ENCODE results near the gene SLC12A5.

Gene SLC12A5

DNA sequence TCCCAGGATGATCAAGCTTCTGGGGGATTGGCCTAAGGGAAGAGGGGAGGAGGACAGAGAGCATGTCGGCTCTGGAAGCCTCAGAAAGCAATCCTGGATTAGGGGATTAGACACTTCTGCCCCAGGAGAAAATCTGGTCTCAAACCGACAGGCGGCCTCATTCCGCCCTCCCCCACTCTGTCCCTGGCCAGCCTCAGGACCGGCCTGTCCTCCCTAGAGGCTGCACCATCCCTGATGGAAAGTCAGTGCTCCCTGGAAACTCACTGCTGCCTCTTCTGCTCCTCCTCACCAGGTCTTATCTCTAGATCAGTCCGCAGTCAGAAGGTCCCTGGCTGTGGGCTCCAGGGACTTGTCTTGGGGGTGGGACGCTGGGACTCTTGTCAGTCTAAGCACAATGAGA is 905 bp upstream of the SLC12A5 start:
- DNase-seq (ENCODE audit: low read depth in 2 of 2) = no peak

DNA sequence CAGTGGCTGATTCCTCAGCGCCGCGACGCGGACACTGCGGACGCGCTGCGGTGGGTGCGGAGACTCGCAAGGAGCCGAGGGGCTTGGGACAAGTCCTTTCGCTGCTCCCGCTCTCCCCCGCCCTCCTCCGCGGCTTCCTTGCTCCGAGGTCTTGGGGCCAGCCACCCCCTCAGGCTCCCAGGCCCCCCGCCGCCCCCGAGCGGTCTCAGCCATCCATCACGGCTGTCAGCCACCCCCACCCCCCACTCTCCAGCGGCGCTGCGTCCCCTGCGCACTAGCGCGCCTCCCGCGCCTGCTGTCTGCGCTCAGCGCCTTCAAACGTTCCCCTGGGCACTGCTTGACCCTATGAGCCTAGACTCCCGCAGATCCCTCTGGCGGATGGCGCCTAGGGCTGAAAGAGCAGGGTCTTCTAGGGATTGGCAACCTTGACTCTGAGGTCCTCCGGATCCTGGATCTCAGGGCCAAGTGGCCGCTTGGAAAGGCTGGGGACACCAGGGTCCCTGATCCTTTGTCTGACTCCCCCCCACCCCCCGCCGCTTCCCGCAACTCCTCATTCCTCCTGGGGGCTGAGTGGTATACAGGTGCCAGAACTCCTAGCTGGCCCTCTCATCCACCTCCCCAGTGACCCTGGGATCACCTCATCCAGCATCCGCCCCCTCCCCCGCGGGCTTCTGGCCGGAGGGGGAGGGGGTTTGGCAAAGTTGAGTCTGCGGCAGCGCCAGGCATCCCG is 1.4 kb downstream of the SLC12A5 start:
- no peak for DNase-seq (ENCODE audit: low read depth in 2 of 2)

DNA sequence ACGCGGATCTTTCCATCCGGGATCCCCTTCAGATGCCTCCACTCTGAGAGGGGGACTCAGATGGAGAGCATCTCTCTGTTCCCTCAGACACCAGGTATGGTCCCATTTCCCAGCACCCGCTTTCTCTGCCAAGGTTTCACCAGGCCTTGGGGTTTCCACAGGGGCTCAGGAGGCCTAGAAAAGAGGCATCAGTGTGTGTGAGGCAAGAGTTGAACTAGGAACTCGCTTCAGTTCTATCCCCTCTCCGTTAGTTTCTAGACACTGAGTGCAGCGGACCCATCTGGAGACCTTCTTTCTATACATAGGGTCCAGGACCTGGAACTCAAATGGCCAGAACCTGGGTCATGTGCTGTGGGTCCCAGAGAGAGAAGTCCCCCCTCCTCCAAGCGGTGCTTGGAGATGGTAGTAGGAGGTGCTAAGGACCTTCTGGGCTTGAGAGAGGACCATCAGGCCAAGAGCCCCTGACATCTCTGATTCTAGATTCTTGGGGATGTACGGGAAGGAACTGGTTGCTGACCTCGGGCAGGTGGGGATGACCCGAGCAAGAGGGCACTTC is 2.1 kb downstream of the SLC12A5 start:
- no peak for DNase-seq (ENCODE audit: low read depth in 2 of 2)

DNA sequence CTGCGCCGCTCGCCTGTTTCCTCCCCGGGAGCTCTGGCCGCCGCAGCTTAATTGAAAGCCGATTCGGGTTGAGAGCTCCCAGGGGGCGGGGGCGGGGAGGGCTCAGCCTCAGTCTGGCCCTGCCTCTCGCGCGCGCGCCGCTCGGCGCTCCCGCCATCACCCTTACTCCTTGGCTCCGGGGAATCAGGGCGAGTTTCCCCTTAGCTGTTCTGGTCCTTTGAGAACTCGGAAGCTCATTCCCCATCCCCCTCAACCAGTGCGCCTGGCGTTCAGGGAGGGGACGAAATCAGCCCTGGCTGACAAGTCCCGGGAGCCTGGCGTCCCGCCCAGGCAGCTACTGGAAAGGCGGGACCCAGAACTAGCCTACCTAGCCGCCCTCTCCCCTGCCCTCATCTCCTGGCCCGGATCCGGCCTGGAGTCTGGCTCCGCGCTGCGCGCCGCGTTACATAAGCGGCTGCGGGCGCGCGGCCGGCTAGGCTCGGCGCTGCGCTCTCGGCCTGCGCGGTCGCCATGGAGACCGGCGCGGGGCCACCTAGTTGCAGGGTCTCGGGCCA is 2.8 kb downstream of the SLC12A5 start:
- DNase-seq (ENCODE audit: low read depth in 2 of 2) = no peak

DNA sequence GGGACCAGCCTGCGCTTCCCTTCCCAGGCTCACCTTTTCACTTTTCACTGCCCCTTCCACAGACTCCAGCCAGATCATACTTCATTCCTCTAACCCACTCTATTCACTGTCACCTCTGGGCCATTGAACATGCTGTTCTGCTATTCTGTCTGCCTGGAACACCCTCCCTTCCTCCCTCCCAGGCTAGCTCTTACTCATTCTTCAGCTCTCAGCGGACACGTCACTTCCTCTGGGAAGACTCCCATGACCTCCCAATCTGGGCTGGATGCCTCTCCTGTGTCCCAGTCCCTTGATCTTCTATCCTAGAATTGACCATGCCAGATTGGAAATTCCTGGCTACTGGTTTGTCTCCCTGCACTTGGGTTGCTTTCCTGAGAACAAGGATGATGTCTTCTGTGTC is 5.0 kb downstream of the SLC12A5 start:
- no peak for DNase-seq (ENCODE audit: low read depth in 2 of 2)

DNA sequence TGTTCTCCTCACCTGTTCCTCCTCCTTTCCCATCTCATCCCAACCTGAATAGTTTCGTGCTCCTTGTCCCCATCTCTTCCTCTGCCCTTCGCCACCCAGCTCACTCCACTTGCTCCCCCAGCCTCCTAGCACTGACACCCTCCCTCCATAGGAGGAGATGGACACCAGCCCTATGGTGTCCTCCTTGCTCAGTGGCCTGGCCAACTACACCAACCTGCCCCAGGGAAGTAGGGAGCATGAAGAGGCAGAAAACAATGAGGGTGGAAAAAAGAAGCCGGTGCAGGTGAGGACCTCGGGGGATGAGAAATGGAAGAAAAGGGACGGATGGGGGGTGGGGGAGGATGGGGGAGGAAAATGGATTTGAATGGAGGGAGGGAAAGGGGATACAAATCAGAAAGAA is 6.2 kb downstream of the SLC12A5 start:
- no peak for DNase-seq (ENCODE audit: low read depth in 2 of 2)

DNA sequence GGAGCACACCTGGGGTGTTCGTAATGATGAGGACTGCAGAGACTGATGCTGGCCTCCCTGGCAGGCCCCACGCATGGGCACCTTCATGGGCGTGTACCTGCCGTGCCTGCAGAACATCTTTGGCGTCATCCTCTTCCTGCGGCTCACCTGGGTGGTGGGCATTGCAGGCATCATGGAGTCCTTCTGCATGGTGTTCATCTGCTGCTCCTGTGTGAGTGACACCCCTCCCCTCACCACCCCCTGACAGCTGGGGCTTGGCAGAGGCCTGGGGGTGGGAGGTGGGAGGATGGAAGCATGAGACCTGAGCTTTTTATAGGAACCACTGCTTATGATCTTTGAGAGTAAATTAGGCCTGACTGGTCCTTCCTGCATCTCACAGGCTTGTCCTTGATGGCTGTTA is 6.7 kb downstream of the SLC12A5 start:
- no peak for DNase-seq (ENCODE audit: low read depth in 2 of 2)

DNA sequence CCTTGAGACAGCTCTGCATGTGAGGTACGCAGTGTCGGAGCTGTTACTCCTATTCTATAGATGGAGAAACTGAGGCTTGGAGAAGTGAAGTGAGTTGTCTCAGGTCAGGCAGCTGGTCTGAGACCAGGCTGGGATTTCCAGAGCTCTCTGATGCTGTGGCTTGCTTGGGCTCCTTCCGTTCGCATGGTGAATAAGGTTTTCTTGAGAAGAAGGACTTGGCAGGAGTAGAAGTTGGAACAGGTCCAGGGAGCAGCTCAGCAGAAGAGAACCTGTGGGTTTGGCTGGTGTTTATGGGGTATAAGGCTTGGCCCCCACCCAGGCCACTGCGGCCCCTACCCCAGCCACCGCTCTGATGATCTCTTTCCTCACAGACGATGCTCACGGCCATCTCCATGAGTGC is 7.4 kb downstream of the SLC12A5 start:
- no peak for DNase-seq (ENCODE audit: low read depth in 2 of 2)

DNA sequence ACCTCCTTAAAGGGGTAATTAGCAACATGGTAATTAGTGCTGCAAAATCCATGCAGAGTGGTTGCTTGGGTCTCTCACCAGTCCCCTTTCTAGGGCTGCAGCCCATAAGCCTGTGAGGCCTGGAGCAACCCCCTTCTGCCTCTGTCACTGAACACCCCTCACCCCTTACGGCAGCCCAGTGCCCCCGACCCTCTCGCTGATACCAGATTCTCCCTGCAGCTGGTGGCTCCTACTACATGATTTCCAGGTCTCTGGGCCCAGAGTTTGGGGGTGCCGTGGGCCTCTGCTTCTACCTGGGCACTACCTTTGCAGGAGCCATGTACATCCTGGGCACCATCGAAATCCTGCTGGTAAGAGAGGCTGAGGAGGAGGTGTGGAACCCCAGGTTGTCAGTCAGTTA is 8.0 kb downstream of the SLC12A5 start:
- DNase-seq (ENCODE audit: low read depth in 2 of 2) = no peak

DNA sequence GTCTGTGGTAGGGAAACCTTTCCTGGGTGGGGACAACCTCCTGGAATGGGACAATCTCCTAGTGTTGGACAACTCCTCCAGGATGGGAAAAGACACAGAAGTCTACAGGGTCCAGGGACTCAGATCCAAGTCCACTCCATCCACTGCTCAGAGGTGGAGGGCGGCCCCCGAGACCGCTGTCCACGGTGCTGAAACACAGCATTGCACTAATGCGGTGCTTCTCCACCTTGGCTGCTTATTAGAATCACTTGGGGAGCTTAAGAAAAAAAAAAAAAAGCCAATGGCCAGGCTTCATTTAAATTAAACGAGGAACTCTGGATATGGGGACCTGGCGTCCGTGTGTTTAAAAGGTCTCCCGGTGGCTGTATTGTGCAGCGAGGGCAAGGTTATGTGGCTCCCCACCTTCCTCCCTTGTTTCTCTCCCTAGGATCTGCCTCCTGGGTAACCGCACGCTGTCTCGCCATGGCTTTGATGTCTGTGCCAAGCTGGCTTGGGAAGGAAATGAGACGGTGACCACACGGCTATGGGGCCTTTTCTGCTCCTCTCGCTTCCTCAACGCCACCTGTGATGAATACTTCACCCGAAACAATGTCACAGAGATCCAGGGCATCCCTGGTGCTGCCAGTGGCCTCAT is 12.0 kb downstream of the SLC12A5 start:
- no peak for DNase-seq (ENCODE audit: low read depth in 2 of 2)

DNA sequence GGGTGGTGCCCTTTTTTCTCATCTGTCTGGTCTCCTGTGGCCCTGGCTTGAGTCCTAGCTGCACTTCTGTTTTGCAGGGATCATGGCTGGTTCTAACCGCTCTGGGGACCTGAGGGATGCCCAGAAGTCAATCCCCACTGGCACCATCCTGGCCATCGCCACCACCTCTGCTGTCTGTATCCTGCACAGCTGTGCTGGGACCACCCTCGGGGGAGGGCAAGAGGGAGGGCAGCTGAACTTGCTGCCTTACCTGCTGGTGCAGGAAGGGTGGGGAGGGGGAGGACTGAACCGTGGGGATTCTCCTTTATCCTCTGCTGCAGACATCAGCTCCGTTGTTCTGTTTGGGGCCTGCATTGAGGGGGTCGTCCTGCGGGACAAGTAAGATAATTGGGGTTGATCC is 14.5 kb downstream of the SLC12A5 start:
- DNase-seq (ENCODE audit: low read depth in 2 of 2) = no peak

DNA sequence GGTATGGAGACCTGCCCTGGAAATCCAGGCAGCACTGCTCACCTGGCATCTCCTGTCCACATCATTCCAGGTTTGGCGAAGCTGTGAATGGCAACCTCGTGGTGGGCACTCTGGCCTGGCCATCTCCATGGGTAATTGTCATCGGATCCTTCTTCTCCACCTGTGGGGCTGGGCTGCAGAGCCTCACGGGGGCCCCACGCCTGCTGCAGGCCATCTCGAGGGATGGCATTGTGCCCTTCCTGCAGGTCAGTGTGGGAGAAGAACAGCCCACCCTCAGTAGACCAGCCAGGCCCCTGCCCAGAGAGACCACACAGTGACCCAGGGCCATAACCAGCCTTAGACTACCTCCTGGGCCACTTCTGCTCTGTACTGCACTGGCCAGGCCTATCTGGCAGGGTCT is 15.9 kb downstream of the SLC12A5 start:
- no peak for DNase-seq (ENCODE audit: low read depth in 2 of 2)

DNA sequence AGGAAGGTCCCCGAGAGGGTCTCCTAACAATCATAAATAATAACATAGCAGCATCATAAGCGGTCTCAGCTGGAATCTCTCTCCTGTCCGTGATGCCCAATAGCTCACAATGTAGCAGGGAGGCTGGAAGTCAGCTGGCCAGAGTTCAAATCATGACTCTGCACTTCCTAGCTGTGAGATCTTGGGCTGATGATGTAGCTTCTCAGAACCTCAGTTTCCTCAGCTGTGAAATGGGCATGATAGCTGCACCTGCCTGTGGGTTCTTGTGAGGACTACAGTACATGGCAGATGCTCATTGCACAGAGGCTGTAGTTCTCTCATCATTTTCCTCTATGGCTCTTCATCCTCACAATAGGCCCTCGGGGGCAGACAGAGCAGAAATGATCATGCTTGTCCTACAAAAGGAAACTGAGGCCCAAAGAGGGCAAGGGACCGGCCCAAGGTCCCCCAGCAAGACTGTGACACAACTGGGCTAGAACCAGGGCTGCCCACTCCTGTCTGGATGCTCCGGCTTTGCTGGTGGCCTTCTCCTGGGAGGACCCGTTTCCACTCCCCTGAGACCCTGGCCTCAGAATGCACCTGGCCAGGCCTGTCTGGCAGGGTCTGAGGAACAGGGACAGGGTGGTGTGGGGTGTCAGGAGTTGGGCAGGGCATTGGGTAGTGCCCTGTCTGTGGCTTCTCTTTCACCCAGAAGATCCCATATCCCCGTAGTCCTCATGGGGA is 17.7 kb downstream of the SLC12A5 start:
- no peak for DNase-seq (ENCODE audit: low read depth in 2 of 2)

DNA sequence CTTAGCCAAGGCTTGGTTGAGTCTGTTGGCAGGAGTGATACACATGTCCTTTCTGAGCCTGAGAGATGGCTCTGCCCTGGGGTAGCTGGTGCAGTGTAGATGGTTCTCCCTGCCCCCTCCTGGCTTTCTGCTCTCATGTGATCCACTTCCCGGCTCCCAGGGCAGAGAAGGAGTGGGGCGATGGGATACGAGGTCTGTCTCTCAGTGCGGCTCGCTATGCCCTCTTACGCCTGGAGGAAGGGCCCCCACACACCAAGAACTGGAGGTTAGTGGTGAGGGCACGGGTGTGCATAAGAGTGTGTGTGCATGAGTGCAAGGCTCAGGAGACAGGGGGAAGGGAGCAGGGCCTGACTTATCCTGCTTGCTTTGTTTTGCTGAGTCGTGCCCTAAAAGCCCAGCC is 18.8 kb downstream of the SLC12A5 start:
- no peak for DNase-seq (ENCODE audit: low read depth in 2 of 2)

DNA sequence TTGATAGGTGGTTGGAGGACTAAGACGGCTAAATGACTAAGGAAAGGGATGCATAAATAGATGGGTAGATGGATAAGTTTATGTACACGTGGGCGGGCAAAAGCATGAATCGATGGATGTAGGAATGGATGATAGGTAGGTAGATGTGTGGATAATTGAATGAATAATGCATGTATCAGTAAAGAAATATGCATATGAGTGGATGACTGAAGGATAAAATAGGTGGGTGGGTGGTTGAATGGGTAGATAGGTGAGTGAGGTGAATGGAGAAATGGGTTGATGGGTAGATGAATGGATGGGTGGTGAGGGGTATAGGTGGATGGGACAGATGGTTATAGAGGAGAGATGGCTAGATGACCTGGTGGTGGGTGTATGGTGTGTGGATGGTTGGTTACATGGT is 20.2 kb downstream of the SLC12A5 start:
- DNase-seq (ENCODE audit: low read depth in 2 of 2) = no peak

DNA sequence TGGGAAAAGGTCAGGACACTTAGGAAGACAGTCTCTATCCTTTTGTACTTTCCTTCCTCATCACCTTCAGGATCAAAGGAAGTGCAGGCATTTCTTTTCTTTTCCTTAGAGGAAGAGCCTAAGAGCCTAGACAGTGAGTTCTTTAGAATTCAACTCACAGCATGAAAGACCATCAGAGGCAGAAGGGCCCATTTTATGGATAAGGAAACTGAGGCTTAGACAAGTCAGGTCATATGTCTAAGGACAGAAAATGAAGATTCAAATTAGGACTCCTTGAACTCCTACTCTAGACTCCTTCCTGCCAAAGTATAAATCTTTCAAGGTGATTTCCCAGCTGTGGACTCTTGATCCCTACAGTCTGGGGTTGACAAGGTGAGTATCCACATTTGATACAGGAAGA is 20.8 kb downstream of the SLC12A5 start:
- DNase-seq (ENCODE audit: low read depth in 2 of 2) = no peak

DNA sequence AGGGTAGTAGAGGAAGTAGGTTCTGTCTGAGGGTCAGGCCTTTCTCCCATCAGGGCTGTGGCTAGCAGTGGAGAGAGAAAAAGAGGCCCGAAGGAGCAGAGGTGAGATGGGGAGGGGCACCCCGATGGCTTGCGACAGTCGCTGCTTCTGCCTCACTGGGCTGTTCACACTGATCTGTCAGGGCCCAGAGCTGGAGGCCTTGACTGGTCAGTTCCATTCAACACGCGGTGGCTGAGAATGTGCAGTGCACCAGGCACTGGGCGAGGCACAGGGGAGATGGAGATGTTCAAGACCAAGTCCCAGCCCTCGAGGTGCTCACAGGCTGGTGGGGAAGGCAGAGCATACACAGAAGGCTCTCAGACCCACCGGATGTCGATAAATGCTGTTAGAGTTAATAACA is 21.4 kb downstream of the SLC12A5 start:
- DNase-seq (ENCODE audit: low read depth in 2 of 2) = no peak

DNA sequence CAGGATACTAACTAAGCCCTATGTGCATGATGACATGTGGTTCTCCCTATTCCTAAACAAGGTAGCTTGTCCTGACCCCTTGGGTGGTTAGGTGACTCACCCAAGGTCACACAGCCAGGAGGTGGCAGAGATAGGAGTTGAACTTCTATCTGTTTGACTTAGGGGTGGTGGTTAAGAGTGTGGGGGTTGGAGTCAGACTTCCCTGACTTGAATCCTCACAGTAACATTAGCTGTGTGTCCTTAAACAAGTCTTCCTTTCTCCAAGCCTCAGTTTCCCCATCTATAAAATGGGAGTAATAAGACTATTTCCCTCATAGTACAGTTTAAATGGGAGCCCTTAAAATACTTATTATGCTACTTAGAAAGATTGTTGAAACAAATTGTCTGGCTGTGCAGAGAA is 21.9 kb downstream of the SLC12A5 start:
- no peak for DNase-seq (ENCODE audit: low read depth in 2 of 2)

DNA sequence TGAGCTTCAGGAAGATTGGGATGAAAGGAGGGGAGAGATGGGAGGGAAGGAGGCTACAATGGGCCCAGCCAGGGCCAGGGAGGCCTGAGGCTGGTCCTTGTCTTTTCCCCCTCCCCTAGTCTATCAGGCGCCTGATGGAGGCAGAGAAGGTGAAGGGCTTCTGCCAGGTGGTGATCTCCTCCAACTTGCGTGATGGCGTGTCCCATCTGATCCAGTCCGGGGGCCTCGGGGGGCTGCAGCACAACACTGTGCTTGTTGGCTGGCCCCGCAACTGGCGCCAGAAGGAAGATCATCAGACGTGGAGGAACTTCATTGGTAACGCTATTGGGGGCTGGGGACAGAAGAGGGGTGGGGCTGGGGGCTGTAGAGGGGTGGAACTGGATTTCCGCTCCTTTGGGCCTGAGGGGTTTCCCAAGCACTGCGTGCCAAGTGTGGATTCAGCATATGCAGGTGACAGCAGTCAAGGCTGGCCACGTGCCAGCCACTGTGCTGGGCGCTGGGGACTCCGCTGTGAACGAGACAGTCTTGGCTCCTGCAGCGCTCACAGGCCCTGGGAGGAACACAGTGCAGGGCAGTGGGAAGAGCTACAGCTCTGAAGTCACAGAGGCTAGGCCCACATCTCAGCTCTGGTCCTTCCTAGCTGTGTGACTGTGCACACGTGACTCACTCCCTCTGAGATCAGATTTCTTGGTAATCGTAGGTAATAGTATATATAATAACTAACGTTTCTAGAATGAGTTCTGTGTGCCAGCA is 22.7 kb downstream of the SLC12A5 start:
- no peak for DNase-seq (ENCODE audit: low read depth in 2 of 2)

DNA sequence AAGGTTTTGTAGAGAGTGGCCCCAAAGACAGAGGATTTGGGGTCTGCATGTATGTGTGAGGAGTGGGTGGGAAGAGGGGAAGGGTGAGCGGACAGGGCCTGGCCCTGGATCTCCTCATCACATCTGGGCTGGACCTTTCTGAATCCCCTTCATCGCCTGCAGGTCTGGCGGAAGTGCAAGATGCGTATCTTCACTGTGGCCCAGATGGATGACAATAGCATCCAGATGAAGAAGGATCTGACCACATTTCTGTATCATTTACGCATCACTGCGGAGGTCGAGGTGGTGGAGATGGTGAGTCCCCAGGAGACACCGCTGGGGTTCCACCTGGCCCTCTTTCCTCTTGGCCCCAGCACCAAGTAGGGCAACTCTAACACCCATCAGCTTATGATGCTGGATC is 24.4 kb downstream of the SLC12A5 start:
- DNase-seq (ENCODE audit: low read depth in 2 of 2) = no peak

DNA sequence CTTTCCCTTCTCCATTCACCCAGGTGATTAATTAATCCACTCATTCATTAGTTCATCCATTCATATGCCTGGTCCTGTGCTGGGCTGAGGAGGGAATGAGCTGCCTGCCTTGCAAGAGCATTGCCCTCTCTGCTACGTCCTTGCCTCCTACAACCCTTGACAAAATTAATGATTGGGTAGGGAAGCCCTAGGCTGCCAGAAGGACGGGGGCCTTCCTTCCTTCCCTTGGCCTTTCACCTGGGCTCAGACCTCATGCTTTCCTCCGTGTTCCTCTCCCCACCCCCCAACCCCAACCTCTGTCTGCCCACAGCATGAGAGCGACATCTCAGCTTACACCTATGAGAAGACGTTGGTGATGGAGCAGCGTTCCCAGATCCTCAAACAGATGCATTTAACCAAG is 25.6 kb downstream of the SLC12A5 start:
- no peak for DNase-seq (ENCODE audit: low read depth in 2 of 2)

DNA sequence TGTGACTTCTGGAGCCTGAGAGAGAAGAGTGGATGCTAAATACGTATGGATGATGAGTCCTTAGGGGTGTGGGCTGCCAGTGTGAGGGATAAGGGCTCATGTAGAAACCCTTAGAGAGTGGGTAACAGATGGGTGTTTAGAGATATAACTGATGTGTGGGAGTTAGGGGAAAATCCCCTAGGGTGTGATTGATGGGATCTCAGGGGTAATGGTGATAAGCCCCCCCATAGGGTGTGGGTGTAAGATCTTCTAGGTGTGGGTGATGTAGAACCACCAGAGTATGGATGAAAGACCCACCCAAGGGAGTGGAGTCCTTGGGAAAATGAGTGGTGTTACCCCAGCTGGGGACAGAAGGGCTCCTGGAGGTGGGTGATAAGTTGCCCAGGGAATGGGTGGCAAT is 26.3 kb downstream of the SLC12A5 start:
- DNase-seq (ENCODE audit: low read depth in 2 of 2) = no peak
